ENCODE data around the gene LRRC73.
A peak's percentile ranks its signal among the peaks of the same experiment; 100 is the strongest.

The LRRC73 gene

GRCh38 chr6:43511824-43512415 is 1.8 kb upstream of the LRRC73 start:
- no peak for DNase-seq (ENCODE audit: insufficient read length, low spot score)
- FAIRE-seq, result no peak
- TF ChIP-seq POU2F2 (IDR thresholded peaks at IDR 0.05; ENCODE audit: low read depth, low read length) (no peak), PAX5 (IDR thresholded peaks at IDR 0.05; ENCODE audit: insufficient read depth, low read length, severe bottlenecking) (no peak), TAF1 (IDR thresholded peaks at IDR 0.05; ENCODE audit: low read depth, low read length) (no peak), SPI1 (IDR thresholded peaks at IDR 0.05; ENCODE audit: low read depth, low read length) (no peak), POLR2AphosphoS5 (IDR thresholded peaks at IDR 0.05; ENCODE audit: low read depth, low read length) (no peak), POLR2A (IDR thresholded peaks at IDR 0.05; ENCODE audit: low read depth, low read length) (no peak)

GRCh38 chr6:43510827-43511163 is 649 bp upstream of the LRRC73 start:
- FAIRE-seq (peak; percentile 20), DNase-seq (ENCODE audit: insufficient read length, low spot score) (no peak)
- TF ChIP-seq SPI1 (IDR thresholded peaks at IDR 0.05; ENCODE audit: low read depth, low read length), result no peak
- TF ChIP-seq POLR2A (IDR thresholded peaks at IDR 0.05; ENCODE audit: low read depth, low read length), result 0 out of 2 replicates have a peak, but pooled peaks have one; percentile 4

- FAIRE-seq (peak; percentile 31), DNase-seq (ENCODE audit: insufficient read length, low spot score) (no peak)
- TF ChIP-seq PAX5 (IDR thresholded peaks at IDR 0.05; ENCODE audit: insufficient read depth, low read length, severe bottlenecking) (no peak), SPI1 (IDR thresholded peaks at IDR 0.05; ENCODE audit: low read depth, low read length) (no peak), POLR2AphosphoS5 (IDR thresholded peaks at IDR 0.05; ENCODE audit: low read depth, low read length) (no peak), TAF1 (IDR thresholded peaks at IDR 0.05; ENCODE audit: low read depth, low read length) (no peak), POLR2A (IDR thresholded peaks at IDR 0.05; ENCODE audit: low read depth, low read length) (no peak), POU2F2 (IDR thresholded peaks at IDR 0.05; ENCODE audit: low read depth, low read length) (no peak)
These were observed 783 bp downstream of the LRRC73 start for GRCh38 chr6:43509142-43509983.

GRCh38 chr6:43508481-43509141 is 1.5 kb downstream of the LRRC73 start:
- FAIRE-seq, result no peak
- no peak for DNase-seq (ENCODE audit: insufficient read length, low spot score)
- TF ChIP-seq PAX5 (IDR thresholded peaks at IDR 0.05; ENCODE audit: insufficient read depth, low read length, severe bottlenecking), result no peak
- no peak for TF ChIP-seq TAF1 (IDR thresholded peaks at IDR 0.05; ENCODE audit: low read depth, low read length)
- no peak for TF ChIP-seq POLR2AphosphoS5 (IDR thresholded peaks at IDR 0.05; ENCODE audit: low read depth, low read length)
- no peak for TF ChIP-seq POLR2A (IDR thresholded peaks at IDR 0.05; ENCODE audit: low read depth, low read length)

GRCh38 chr6:43506667-43507471 is 3.3 kb downstream of the LRRC73 start:
- DNase-seq (ENCODE audit: insufficient read length, low spot score) (peak; percentile 82), FAIRE-seq (peak; percentile 96)
- TF ChIP-seq POU2F2 (IDR thresholded peaks at IDR 0.05; ENCODE audit: low read depth, low read length), result no peak
- TF ChIP-seq PAX5 (IDR thresholded peaks at IDR 0.05; ENCODE audit: insufficient read depth, low read length, severe bottlenecking), result no peak
- TF ChIP-seq POLR2AphosphoS5 (IDR thresholded peaks at IDR 0.05; ENCODE audit: low read depth, low read length), result no peak
- no peak for TF ChIP-seq SPI1 (IDR thresholded peaks at IDR 0.05; ENCODE audit: low read depth, low read length)
- TF ChIP-seq TAF1 (IDR thresholded peaks at IDR 0.05; ENCODE audit: low read depth, low read length), result no peak
- no peak for TF ChIP-seq POLR2A (IDR thresholded peaks at IDR 0.05; ENCODE audit: low read depth, low read length)

GRCh38 chr6:43506171-43506570 is 4.0 kb downstream of the LRRC73 start:
- DNase-seq (ENCODE audit: insufficient read length, low spot score) (no peak), FAIRE-seq (no peak)

GRCh38 chr6:43505718-43506117 is 4.4 kb downstream of the LRRC73 start:
- no peak for FAIRE-seq
- no peak for DNase-seq (ENCODE audit: insufficient read length, low spot score)
- TF ChIP-seq POLR2AphosphoS5 (IDR thresholded peaks at IDR 0.05; ENCODE audit: low read depth, low read length) (no peak), SPI1 (IDR thresholded peaks at IDR 0.05; ENCODE audit: low read depth, low read length) (no peak), POLR2A (IDR thresholded peaks at IDR 0.05; ENCODE audit: low read depth, low read length) (no peak), PAX5 (IDR thresholded peaks at IDR 0.05; ENCODE audit: insufficient read depth, low read length, severe bottlenecking) (no peak), TAF1 (IDR thresholded peaks at IDR 0.05; ENCODE audit: low read depth, low read length) (no peak), POU2F2 (IDR thresholded peaks at IDR 0.05; ENCODE audit: low read depth, low read length) (no peak)

More at GRCh38 chr6:43506171-43506570, 4.0 kb downstream of the LRRC73 start:
- TF ChIP-seq POLR2AphosphoS5 (IDR thresholded peaks at IDR 0.05; ENCODE audit: low read depth, low read length) (no peak), PAX5 (IDR thresholded peaks at IDR 0.05; ENCODE audit: insufficient read depth, low read length, severe bottlenecking) (no peak), POLR2A (IDR thresholded peaks at IDR 0.05; ENCODE audit: low read depth, low read length) (no peak), SPI1 (IDR thresholded peaks at IDR 0.05; ENCODE audit: low read depth, low read length) (no peak), POU2F2 (IDR thresholded peaks at IDR 0.05; ENCODE audit: low read depth, low read length) (no peak), TAF1 (IDR thresholded peaks at IDR 0.05; ENCODE audit: low read depth, low read length) (no peak)

- no peak for DNase-seq (ENCODE audit: insufficient read length, low spot score)
- TF ChIP-seq POU2F2 (IDR thresholded peaks at IDR 0.05; ENCODE audit: low read depth, low read length), result no peak
- no peak for TF ChIP-seq POLR2AphosphoS5 (IDR thresholded peaks at IDR 0.05; ENCODE audit: low read depth, low read length)
- TF ChIP-seq PAX5 (IDR thresholded peaks at IDR 0.05; ENCODE audit: insufficient read depth, low read length, severe bottlenecking), result no peak
- TF ChIP-seq SPI1 (IDR thresholded peaks at IDR 0.05; ENCODE audit: low read depth, low read length), result no peak
- TF ChIP-seq TAF1 (IDR thresholded peaks at IDR 0.05; ENCODE audit: low read depth, low read length), result no peak
- TF ChIP-seq POLR2A (IDR thresholded peaks at IDR 0.05; ENCODE audit: low read depth, low read length), result no peak
- no peak for FAIRE-seq
These were observed 5.2 kb downstream of the LRRC73 start for GRCh38 chr6:43504756-43505593.

Data from GM12891 (cell line).